HUES64 (cell line): Measurements from ENCODE around the gene ANHX.

Experiments
- H3K27ac ChIP-seq: 2 replicates; pipeline ENCODE4 v1.7.0; 2013; ENCODE audit warnings: low read depth, low read length, inconsistent platforms
- H3K27me3 ChIP-seq: 2 replicates; pipeline ENCODE4 v1.6.1; 2013; ENCODE audit warnings: mild to moderate bottlenecking, low read length; ENCODE audit not compliant: insufficient read depth
- H3K36me3 ChIP-seq: 2 replicates; pipeline ENCODE4 v1.6.1; 2013; ENCODE audit warnings: mild to moderate bottlenecking, low read length; ENCODE audit not compliant: insufficient read depth
- H3K4me1 ChIP-seq: 2 replicates; pipeline ENCODE4 v1.6.1; 2013; ENCODE audit warnings: mild to moderate bottlenecking, low read length, moderate library complexity; ENCODE audit not compliant: insufficient read depth
- H3K4me3 ChIP-seq: 2 replicates; pipeline ENCODE4 v1.5.1; 2013; ENCODE audit warnings: mild to moderate bottlenecking, low read length, moderate library complexity
- H3K9ac ChIP-seq: 2 replicates; pipeline ENCODE4 v1.6.1; 2013; ENCODE audit warnings: mild to moderate bottlenecking, low read depth, low read length
- H3K9me3 ChIP-seq: 2 replicates; pipeline ENCODE4 v1.6.1; 2013; ENCODE audit warnings: low read depth, low read length; ENCODE audit not compliant: insufficient read depth
- WGBS: fragments of 150-250, 120-280 bp; methylation state at CpG from one replicate; pipeline ENCODE4 v1.1.7; 2013; ENCODE audit warnings: missing lambda C conversion rate; 5-methylcytosine and 5-hydroxymethylcytosine counted together

The ANHX gene

GRCh38 chr12:133203344-133204263 lies 32.1 kb downstream of the ANHX start:
- peaks cover 84% of the 10 kb centered on the region for H3K9me3 ChIP-seq
- peaks cover 57% of the 10 kb centered on the region for H3K36me3 ChIP-seq
- H3K4me1 ChIP-seq, result no peaks in the 10 kb centered on the region
- H3K9ac ChIP-seq, result no peak overlapping the region
- H3K27ac ChIP-seq, result no peak overlapping the region
- H3K27me3 ChIP-seq, result no peaks in the 10 kb centered on the region
- H3K4me3 ChIP-seq, result peak overlapping the region; percentile 28
- 99% methylated on average over 6 of the region's 7 CpGs for WGBS

GRCh38 chr12:133202493-133203343 lies 33.0 kb downstream of the ANHX start:
- Histone ChIP-seq H3K9ac (no peak overlapping the region), H3K9me3 (peaks cover 75% of the 10 kb centered on the region), H3K27ac (no peak overlapping the region), H3K36me3 (peaks cover 57% of the 10 kb centered on the region), H3K4me3 (peak overlapping the region; percentile 28), H3K4me1 (no peaks in the 10 kb centered on the region), H3K27me3 (no peaks in the 10 kb centered on the region)
- WGBS, result 88% methylated on average over 2 of the region's 2 CpGs

- H3K9me3 ChIP-seq, result peaks cover 67% of the 10 kb centered on the region
- no peaks in the 10 kb centered on the region for H3K4me1 ChIP-seq
- WGBS, result 55% methylated on average over 1 of the region's 2 CpGs
- no peak overlapping the region for H3K27ac ChIP-seq
- no peaks in the 10 kb centered on the region for H3K27me3 ChIP-seq
- H3K9ac ChIP-seq, result no peak overlapping the region
- H3K4me3 ChIP-seq, result peak overlapping the region; percentile 28
- peaks cover 57% of the 10 kb centered on the region for H3K36me3 ChIP-seq
Measured at GRCh38 chr12:133201888-133202287, 33.8 kb downstream of the ANHX start.

GRCh38 chr12:133192847-133193246 lies 42.8 kb downstream of the ANHX start:
- Histone ChIP-seq H3K36me3 (peaks cover 87% of the 10 kb centered on the region), H3K4me1 (no peaks in the 10 kb centered on the region), H3K27me3 (no peaks in the 10 kb centered on the region), H3K4me3 (no peak overlapping the region), H3K9me3 (peaks cover 86% of the 10 kb centered on the region), H3K9ac (no peak overlapping the region), H3K27ac (no peak overlapping the region)
- 94% methylated on average over 5 of the region's 5 CpGs for WGBS

- H3K4me1 ChIP-seq, result no peaks in the 10 kb centered on the region
- 86% methylated on average over 1 of the region's 2 CpGs for whole genome bisulfite sequencing
- H3K9ac ChIP-seq, result no peak overlapping the region
- H3K4me3 ChIP-seq, result no peak overlapping the region
- H3K27ac ChIP-seq, result no peak overlapping the region
- no peaks in the 10 kb centered on the region for H3K27me3 ChIP-seq
- peaks cover 100% of the 10 kb centered on the region for H3K36me3 ChIP-seq
- H3K9me3 ChIP-seq, result peaks cover 96% of the 10 kb centered on the region
Measured at GRCh38 chr12:133190176-133190575, 45.5 kb downstream of the ANHX start.

GRCh38 chr12:133181238-133181959 lies 54.3 kb downstream of the ANHX start, which contains the start of gene ZNF268:
Gene ZNF268 (plus strand): TSS chr12:133181495. CDS start chr12:133181998, 503 bp downstream.
- Histone ChIP-seq H3K4me3 (peak within 1 kb of the TSS; percentile 96), H3K9ac (peak within 1 kb of the TSS; percentile 94), H3K36me3 (peaks cover 42% of the 10 kb centered on the region), H3K9me3 (peaks cover 74% of the 10 kb centered on the region), H3K27me3 (no peaks in the 10 kb centered on the region), H3K27ac (peak within 1 kb of the TSS; percentile 79), H3K4me1 (no peaks in the 10 kb centered on the region)
- under 1% methylated on average over 40 of the region's 40 CpGs for WGBS

GRCh38 chr12:133180669-133181068 lies 55.0 kb downstream of the ANHX start:
- Histone ChIP-seq H3K9ac (no peak overlapping the region), H3K27ac (no peak overlapping the region), H3K36me3 (peaks cover 34% of the 10 kb centered on the region), H3K4me1 (no peaks in the 10 kb centered on the region), H3K27me3 (no peaks in the 10 kb centered on the region), H3K9me3 (peaks cover 76% of the 10 kb centered on the region), H3K4me3 (peak overlapping the region; percentile 96)
- WGBS, result 93% methylated on average over 6 of the region's 8 CpGs

- 63% methylated on average over 1 of the region's 1 CpG for WGBS
- Histone ChIP-seq H3K4me1 (no peaks in the 10 kb centered on the region), H3K4me3 (no peak overlapping the region), H3K36me3 (no peaks in the 10 kb centered on the region), H3K27me3 (no peaks in the 10 kb centered on the region), H3K27ac (no peak overlapping the region), H3K9ac (no peak overlapping the region), H3K9me3 (peaks cover 82% of the 10 kb centered on the region)
Measured at GRCh38 chr12:133174901-133175300, 60.8 kb downstream of the ANHX start.

- H3K9me3 ChIP-seq, result peaks cover 88% of the 10 kb centered on the region
- H3K27me3 ChIP-seq, result no peaks in the 10 kb centered on the region
- no peak overlapping the region for H3K4me3 ChIP-seq
- H3K9ac ChIP-seq, result no peak overlapping the region
- no peaks in the 10 kb centered on the region for H3K4me1 ChIP-seq
- no peaks in the 10 kb centered on the region for H3K36me3 ChIP-seq
- no peak overlapping the region for H3K27ac ChIP-seq
- WGBS, result 96% methylated on average over 1 of the region's 1 CpG
Measured at GRCh38 chr12:133172491-133172890, 63.2 kb downstream of the ANHX start.
